SH-SY5Y (cell line): ENCODE data around the gene CARD11.

Experiments
- GATA2 ChIP-seq: IDR thresholded peaks from 2 replicates; pipeline ENCODE4 v1.6.1; 2011; ENCODE audit warnings: mild to moderate bottlenecking, low read depth, low read length
- GATA3 ChIP-seq: IDR thresholded peaks from 2 replicates; pipeline ENCODE4 v1.6.1; 2011; ENCODE audit warnings: low read depth, mild to moderate bottlenecking, low read length, moderate library complexity

Gene CARD11

GRCh38 chr7:2903682-2904162 is 139.9 kb downstream of the CARD11 start:
- no peak for TF ChIP-seq GATA2
- no peak for TF ChIP-seq GATA3

- TF ChIP-seq GATA2 = no peak
- no peak for TF ChIP-seq GATA3
These were observed 146.6 kb downstream of the CARD11 start for GRCh38 chr7:2897023-2897422.

- TF ChIP-seq GATA3 = no peak
- peak; percentile 43; the same call in 1 of the 2 replicates for TF ChIP-seq GATA2
These were observed 147.5 kb downstream of the CARD11 start for GRCh38 chr7:2896131-2896530.

- TF ChIP-seq GATA3 = no peak
These were observed 149.3 kb downstream of the CARD11 start for GRCh38 chr7:2894118-2894940.

- TF ChIP-seq GATA2 (no peak), GATA3 (no peak)
These were observed 150.2 kb downstream of the CARD11 start for GRCh38 chr7:2893411-2893861.

GRCh38 chr7:2892549-2892948 is 151.1 kb downstream of the CARD11 start:
- TF ChIP-seq GATA2 (no peak), GATA3 (no peak)

- no peak for TF ChIP-seq GATA2
- no peak for TF ChIP-seq GATA3
These were observed 155.9 kb downstream of the CARD11 start for GRCh38 chr7:2887816-2888215.

- TF ChIP-seq GATA2 (no peak), GATA3 (no peak)
These were observed 156.8 kb downstream of the CARD11 start for GRCh38 chr7:2886900-2887299.

- TF ChIP-seq GATA2 (no peak), GATA3 (no peak)
These were observed 157.3 kb downstream of the CARD11 start for GRCh38 chr7:2886391-2886790.

- TF ChIP-seq GATA3 (no peak), GATA2 (no peak)
These were observed 159.5 kb downstream of the CARD11 start for GRCh38 chr7:2884161-2884560.

- TF ChIP-seq GATA2 = no peak
- no peak for TF ChIP-seq GATA3
These were observed 160.6 kb downstream of the CARD11 start for GRCh38 chr7:2883101-2883500.

- TF ChIP-seq GATA3 = no peak
- TF ChIP-seq GATA2 = no peak
These were observed 161.6 kb downstream of the CARD11 start for GRCh38 chr7:2882111-2882510.

- TF ChIP-seq GATA2 (no peak), GATA3 (no peak)
These were observed 162.7 kb downstream of the CARD11 start for GRCh38 chr7:2880874-2881533.

- TF ChIP-seq GATA2 (no peak), GATA3 (no peak)
These were observed 163.6 kb downstream of the CARD11 start for GRCh38 chr7:2880051-2880450.

GRCh38 chr7:2879354-2879753 is 164.3 kb downstream of the CARD11 start:
- TF ChIP-seq GATA3 = no peak
- TF ChIP-seq GATA2 = no peak
